Urinary bladder (tissue), 4 donors: ENCODE data around the gene KCNAB1. TPM values are rescaled to one million over a fixed set of nuclear protein-coding genes. Genes with fewer than 3 reads are reported as not detected.

ENCODE experiments used
- DNase-seq: peaks from one replicate; pipeline ENCODE4 v3.0.0-alpha.2; 2015; ENCODE audit errors: extremely low spot score
- H3K27ac ChIP-seq: one replicate; pipeline ENCODE4 v1.5.1; 2013; ENCODE audit warnings: low read depth, mild to moderate bottlenecking, moderate library complexity
- H3K36me3 ChIP-seq: one replicate; pipeline ENCODE4 v1.6.1; 2013; ENCODE audit warnings: mild to moderate bottlenecking, moderate library complexity; ENCODE audit not compliant: insufficient read depth
- H3K4me1 ChIP-seq: one replicate; pipeline ENCODE4 v1.6.1; 2013; ENCODE audit warnings: mild to moderate bottlenecking, moderate library complexity; ENCODE audit not compliant: insufficient read depth
- H3K4me3 ChIP-seq: one replicate; pipeline ENCODE4 v1.5.1; 2013; ENCODE audit warnings: low read depth, low read length
- WGBS: extraction: QIAGEN DNeasy Blood & Tissue Kit; methylation state at CpG from one replicate; pipeline ENCODE4 v1.1.7; 2013; 5-methylcytosine and 5-hydroxymethylcytosine counted together
- polyA plus RNA-seq: library from polyadenylated mRNA; stranded (reverse); fragments of 200-250 nt; gene quantifications from one replicate; pipeline ENCODE4 v1.2.3, GENCODE V29; 2013
- total RNA-seq: library from RNA; depleted of rRNA; stranded (reverse); fragments of >200 nt; gene quantifications from one replicate; pipeline ENCODE4 v1.2.3, GENCODE V29; 2014
- donor health status: healthy with polysubstance abuse.
- donor health status: healthy.

Gene KCNAB1
- total and polyA plus RNA-seq, 2 donors = 3.7 to 4.9 TPM

GRCh38 chr3:156465194-156465593 lies 344.8 kb downstream of the KCNAB1 start:
- Histone ChIP-seq H3K36me3 (no peaks in the 10 kb centered on the region), H3K4me1 (peaks cover 2% of the 10 kb centered on the region), H3K27ac (no peak overlapping the region), H3K4me3 (no peak overlapping the region)
- WGBS = 69% methylated on average over 3 of the region's 3 CpGs
- no peak for DNase-seq

DNA sequence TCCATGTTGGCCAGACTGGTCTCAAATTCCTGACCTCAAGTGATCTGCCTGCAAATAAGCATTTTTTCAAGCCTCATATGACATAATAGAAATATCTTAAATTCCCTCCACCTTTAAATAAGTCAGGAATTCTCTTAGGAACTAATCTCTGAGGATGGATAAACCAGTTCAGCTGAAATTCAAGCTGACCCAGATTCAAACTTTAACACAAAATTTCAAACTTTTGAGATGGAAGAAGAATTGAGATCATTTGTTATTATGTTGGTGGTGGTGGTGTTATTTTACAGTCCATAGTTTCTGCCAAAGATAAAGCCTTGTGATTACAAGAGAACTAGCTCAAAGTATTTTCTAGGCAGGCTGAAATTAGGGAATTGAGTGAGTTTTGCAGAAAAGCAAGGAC lies 349.1 kb downstream of the KCNAB1 start:
- Histone ChIP-seq H3K36me3 (no peaks in the 10 kb centered on the region), H3K4me1 (no peaks in the 10 kb centered on the region), H3K27ac (no peak overlapping the region), H3K4me3 (no peak overlapping the region)
- no peak for DNase-seq

DNA sequence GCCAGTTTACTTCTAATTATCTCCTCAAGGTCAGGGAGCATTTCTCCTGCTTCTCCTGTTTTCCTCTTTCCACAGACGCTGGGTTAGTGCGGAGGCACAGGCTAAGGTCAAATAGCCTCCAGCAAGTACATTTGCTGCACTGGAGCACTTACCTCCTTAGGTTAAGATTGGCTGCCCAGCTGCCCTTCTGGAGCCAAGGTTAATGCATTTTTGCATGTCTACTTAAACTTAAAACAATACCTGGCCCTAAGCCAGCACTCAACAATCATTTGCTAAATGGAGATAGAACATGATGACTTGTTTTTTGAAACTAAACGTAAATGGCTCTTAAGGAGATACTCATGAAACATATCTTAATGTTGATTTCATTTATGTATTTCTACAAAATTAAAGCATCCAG lies 351.1 kb downstream of the KCNAB1 start:
- DNase-seq = no peak
- H3K36me3 ChIP-seq = no peaks in the 10 kb centered on the region
- no peaks in the 10 kb centered on the region for H3K4me1 ChIP-seq
- H3K27ac ChIP-seq = no peak overlapping the region
- WGBS = 75% methylated on average over 3 of the region's 3 CpGs
- H3K4me3 ChIP-seq = no peak overlapping the region

DNA sequence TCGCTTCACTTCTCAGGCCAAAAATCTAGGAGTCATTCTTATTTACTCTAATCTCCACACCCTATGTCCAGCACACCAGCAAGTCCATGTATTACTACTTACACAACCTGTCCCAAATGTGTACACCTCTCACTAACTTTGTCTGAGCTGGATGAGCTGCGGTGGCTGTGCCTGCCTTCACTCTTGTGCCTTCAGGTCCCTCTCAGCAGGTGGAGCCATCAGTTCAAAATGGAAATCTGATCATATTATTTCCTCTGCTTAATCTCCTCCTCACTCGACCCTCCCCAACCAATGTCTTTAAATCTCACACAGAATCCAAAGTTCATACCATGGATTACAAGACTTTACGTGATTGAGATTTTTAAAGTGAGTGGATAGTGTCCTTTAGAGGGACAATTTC lies 351.8 kb downstream of the KCNAB1 start:
- no peak overlapping the region for H3K27ac ChIP-seq
- no peaks in the 10 kb centered on the region for H3K36me3 ChIP-seq
- no peak for DNase-seq
- WGBS = 89% methylated on average over 4 of the region's 4 CpGs
- H3K4me3 ChIP-seq = no peak overlapping the region
- no peaks in the 10 kb centered on the region for H3K4me1 ChIP-seq

- H3K27ac ChIP-seq = no peak overlapping the region
- DNase-seq = no peak
- WGBS = 81% methylated on average over 5 of the region's 5 CpGs
- H3K4me3 ChIP-seq = no peak overlapping the region
- H3K4me1 ChIP-seq = no peaks in the 10 kb centered on the region
- H3K36me3 ChIP-seq = no peaks in the 10 kb centered on the region
Measured at GRCh38 chr3:156472684-156473083, 352.3 kb downstream of the KCNAB1 start.

- H3K27ac ChIP-seq = no peak overlapping the region
Measured at GRCh38 chr3:156473341-156473740, 353.0 kb downstream of the KCNAB1 start.

DNA sequence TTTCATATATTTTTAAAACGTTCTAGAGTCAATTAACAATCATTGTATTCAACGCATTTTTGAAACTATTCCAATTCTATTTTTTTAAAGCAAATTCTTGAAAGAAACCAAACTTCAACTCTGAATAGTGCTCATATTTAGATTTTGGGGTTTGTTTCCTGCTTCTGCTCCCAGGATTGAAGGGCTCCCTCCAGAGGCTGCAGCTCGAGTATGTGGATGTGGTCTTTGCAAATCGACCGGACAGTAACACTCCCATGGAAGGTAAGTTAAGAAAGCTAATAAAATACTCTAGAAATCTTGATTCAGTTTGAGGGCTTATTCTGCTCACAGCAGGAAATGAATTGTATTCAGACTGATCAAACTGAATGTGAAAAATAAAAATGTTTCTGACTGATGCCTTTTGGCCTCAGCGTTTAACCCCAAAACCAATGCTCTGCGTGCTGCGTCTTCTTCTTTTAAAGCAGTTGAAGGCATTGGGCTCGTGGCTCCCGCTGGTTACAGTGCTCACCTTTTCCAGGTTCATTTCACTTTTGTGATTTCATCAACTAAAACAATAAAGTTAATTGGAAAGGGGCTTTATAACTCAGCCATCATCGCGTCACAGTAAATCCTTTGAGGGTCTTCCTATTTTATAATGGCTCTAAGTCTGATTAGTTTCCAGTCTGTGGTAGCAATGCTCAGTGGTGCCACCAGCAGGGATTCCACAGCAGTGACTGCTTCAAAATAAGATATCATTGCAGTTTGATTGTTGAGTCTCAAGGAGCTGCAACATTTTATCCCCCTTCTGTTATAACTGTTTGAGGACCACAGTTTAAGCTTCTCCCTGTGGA lies 354.4 kb downstream of the KCNAB1 start:
- WGBS = 58% methylated on average over 12 of the region's 12 CpGs

More at GRCh38 chr3:156473341-156473740, 353.0 kb downstream of the KCNAB1 start:
- Histone ChIP-seq H3K4me3 (no peak overlapping the region), H3K4me1 (no peaks in the 10 kb centered on the region), H3K36me3 (no peaks in the 10 kb centered on the region)
- DNase-seq = no peak

GRCh38 chr3:156477323-156477722 lies 356.9 kb downstream of the KCNAB1 start:
- no peak for DNase-seq
- H3K27ac ChIP-seq = no peak overlapping the region
- no peaks in the 10 kb centered on the region for H3K4me1 ChIP-seq
- H3K4me3 ChIP-seq = no peak overlapping the region
- no peaks in the 10 kb centered on the region for H3K36me3 ChIP-seq
- 75% methylated on average over 1 of the region's 1 CpG for WGBS

More for the DNA sequence above, 354.4 kb downstream of the KCNAB1 start:
- H3K4me3 ChIP-seq = no peak overlapping the region
- no peaks in the 10 kb centered on the region for H3K4me1 ChIP-seq
- H3K27ac ChIP-seq = no peak overlapping the region
- no peak for DNase-seq
- no peaks in the 10 kb centered on the region for H3K36me3 ChIP-seq

DNA sequence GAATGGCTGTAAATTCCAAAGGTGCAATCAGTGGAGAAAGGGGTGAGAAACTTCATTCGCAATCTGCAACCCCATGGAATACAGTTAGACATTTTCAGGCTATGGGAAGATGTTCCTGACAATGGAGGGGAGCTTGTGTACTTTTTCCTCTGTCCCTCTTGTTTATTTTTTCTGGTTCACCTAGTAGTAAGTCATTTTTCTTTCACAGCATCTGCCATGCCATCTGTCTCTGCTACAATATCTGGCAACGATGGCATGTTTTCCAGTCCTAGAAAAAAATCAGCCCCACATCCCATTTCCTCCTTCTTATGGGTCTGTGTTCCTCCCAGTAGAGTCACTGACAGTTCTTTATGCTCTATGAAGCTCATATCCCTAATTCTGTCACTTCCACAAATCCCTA lies 358.5 kb downstream of the KCNAB1 start:
- Histone ChIP-seq H3K27ac (no peak overlapping the region), H3K4me1 (no peaks in the 10 kb centered on the region)
- WGBS = 90% methylated on average over 2 of the region's 2 CpGs

DNA sequence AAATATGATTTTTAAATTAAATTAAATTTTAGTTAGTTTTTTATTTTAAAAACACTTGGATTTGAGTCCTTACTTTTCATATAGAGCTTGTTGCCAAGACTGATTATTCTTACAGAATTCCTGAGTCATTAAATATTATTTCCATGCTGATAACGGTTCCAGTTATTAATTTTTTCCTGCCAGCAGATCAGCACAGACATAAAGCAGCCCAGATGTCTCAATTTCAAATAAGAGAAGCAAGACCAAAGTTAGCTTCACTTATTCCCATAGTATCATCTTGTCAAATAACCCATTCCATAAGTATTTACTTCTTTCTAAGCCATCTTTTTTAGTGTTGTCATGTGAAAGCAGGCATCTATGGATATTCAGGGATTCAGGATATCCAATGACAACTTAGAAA lies 359.2 kb downstream of the KCNAB1 start:
- Histone ChIP-seq H3K36me3 (no peaks in the 10 kb centered on the region), H3K27ac (no peak overlapping the region), H3K4me1 (no peaks in the 10 kb centered on the region), H3K4me3 (no peak overlapping the region)
- WGBS = 30% methylated on average over 1 of the region's 1 CpG
- no peak for DNase-seq

More for the DNA sequence above, 358.5 kb downstream of the KCNAB1 start:
- Histone ChIP-seq H3K36me3 (no peaks in the 10 kb centered on the region), H3K4me3 (no peak overlapping the region)
- DNase-seq = no peak

GRCh38 chr3:156480949-156481348 lies 360.6 kb downstream of the KCNAB1 start:
- 81% methylated on average over 2 of the region's 2 CpGs for WGBS
- H3K27ac ChIP-seq = no peak overlapping the region
- DNase-seq = no peak
- no peaks in the 10 kb centered on the region for H3K36me3 ChIP-seq
- H3K4me3 ChIP-seq = no peak overlapping the region
- H3K4me1 ChIP-seq = no peaks in the 10 kb centered on the region

DNA sequence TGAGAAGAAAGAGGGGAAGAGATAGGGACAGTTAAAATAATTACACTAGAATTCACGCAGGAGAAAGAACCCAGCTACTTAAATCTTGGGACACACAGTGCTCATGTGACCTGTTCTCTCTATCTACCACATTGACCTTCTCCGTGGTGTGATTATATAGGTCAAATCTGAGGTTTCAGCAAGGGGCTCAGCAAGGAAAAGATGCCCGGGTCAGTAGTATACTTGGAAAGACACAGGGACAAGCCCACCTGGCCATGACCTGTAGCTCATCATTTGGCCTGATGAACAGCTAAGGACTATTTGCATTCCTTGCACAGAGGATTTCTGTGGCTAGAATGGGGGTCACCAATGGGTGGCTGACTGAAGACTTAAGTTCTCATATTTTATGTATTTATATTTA lies 362.6 kb downstream of the KCNAB1 start:
- Histone ChIP-seq H3K4me1 (no peaks in the 10 kb centered on the region), H3K4me3 (no peak overlapping the region), H3K36me3 (no peaks in the 10 kb centered on the region), H3K27ac (no peak overlapping the region)
- 91% methylated on average over 3 of the region's 3 CpGs for WGBS
- no peak for DNase-seq

GRCh38 chr3:156483426-156483825 lies 363.0 kb downstream of the KCNAB1 start:
- no peak overlapping the region for H3K4me3 ChIP-seq

DNA sequence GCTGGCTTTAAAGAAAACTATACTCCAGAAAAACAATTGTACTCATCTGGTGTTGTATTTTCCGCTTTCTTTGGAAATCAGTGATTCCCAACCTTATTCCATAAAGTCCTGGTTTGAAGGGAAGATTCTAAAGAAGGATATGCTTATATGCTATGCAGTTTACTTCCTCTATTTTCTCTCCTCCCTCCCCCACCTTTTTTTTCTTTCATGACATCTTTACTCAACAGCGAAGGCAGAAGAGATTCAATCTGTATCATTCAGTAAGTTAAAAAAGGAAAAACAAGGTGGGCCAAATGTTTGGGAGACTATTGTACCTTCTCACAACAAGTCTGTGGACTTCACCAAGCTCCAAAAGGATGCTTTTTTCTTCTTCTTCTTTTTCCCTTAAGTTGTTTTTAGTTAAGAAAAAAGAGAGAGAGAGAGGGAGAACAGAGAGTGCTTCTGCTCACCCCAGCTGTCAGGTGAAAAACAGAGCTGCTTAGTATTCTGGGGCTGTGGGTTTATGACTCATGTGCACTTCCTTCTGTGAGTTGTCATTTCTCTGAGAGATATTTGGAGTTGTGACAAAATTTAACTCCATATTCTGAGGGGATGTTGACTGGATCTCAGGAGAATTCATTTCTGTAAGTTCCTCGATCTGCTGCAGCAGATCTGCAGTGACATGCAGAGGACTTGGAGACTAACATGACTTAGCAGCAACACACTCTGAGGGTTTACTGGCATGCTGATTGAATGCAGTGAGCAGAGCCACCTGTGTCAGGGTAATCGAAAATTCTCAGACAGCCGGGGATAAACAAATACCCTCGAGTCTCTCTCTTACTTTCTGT lies 363.8 kb downstream of the KCNAB1 start:
- H3K4me1 ChIP-seq = no peaks in the 10 kb centered on the region
- no peaks in the 10 kb centered on the region for H3K36me3 ChIP-seq
- H3K27ac ChIP-seq = no peak overlapping the region
- H3K4me3 ChIP-seq = no peak overlapping the region
- 29% methylated on average over 6 of the region's 6 CpGs for WGBS
- DNase-seq = no peak

More at GRCh38 chr3:156483426-156483825, 363.0 kb downstream of the KCNAB1 start:
- 17% methylated on average over 1 of the region's 1 CpG for WGBS
- H3K4me1 ChIP-seq = no peaks in the 10 kb centered on the region
- DNase-seq = no peak
- H3K27ac ChIP-seq = no peak overlapping the region
- no peaks in the 10 kb centered on the region for H3K36me3 ChIP-seq
